ENCODE measurements around the gene PAIP2B. TPM values are rescaled to one million over a fixed set of nuclear protein-coding genes. Genes with fewer than 3 reads are reported as not detected.

The PAIP2B gene
- total and polyA plus RNA-seq, 2 of the 13 experiments (the other 11 are each of a cell fraction or from before 2014, with no cell fraction given), result 0.16 to 0.29 TPM

- H4K20me1 ChIP-seq (ENCODE audit: insufficient read depth, low read length), result no peaks in the 10 kb centered on the region
- DNase-seq (ENCODE audit: low spot score) (no peak), ATAC-seq (no peak), FAIRE-seq (no peak)
- ChIA-PET CTCF (ENCODE audit: low intra/inter-chr PET ratio, low total read pairs) (no interaction called here), POLR2A (no interaction called here)
- 24% methylated on average over 6 of the region's 6 CpGs for WGBS (ENCODE audit: low lambda C conversion rate)
- no peaks in the 10 kb centered on the region for H3K79me2 ChIP-seq (ENCODE audit: insufficient read depth, low read length)
- H3K9me3 ChIP-seq (ENCODE audit: low read length), result no peaks in the 10 kb centered on the region
- 0 out of 5 replicates have a peak, but pooled peaks cover 0 to 5% of the 10 kb centered on the region in 2 experiments for H3K27me3 ChIP-seq (ENCODE audit: control insufficient read depth in 1 of 2, insufficient read depth in 2 of 2, low read length in 2 of 2)
- in situ Hi-C loops (cut with HindIII; ENCODE audit: extremely low pct_ligation_motif_present, low pct_unique_long_range_greater_than_20kb) (no loop called here), intact Hi-C loops (cut with micrococcal nuclease; ENCODE audit: unreplicated experiment) (no loop called here)
- H3K27ac ChIP-seq (ENCODE audit: extremely low read length, insufficient read depth, low read length), result no peak overlapping the region
- H3K9ac ChIP-seq (ENCODE audit: insufficient read depth, low read depth, low read length), result no peak overlapping the region
- no peak overlapping the region for H3K4me3 ChIP-seq (replicated peaks in 1 of 3; ENCODE audit: insufficient read depth in 1 of 3, low read depth in 2 of 3, low read length in 3 of 3)
- no peak overlapping the region for H2AFZ ChIP-seq (ENCODE audit: low read length)
- TF ChIP-seq ISL2 (CRISPR knock-in tag; IDR thresholded peaks at IDR 0.05) (no peak), MAFK (conservative IDR thresholded peaks at IDR 0.05 in 1 of 2, IDR thresholded peaks at IDR 0.05 in 1 of 2; ENCODE audit: low read length in 2 of 2) (peak; percentile 41 to 74; a peak in 2 of 4 replicates), MAFF (IDR thresholded peaks at IDR 0.05; ENCODE audit: low read depth, low read length) (peak; percentile 36; the same call in 1 of the 2 replicates)
- no TSS peak for BruUV-seq (replicated peaks)
- H3K4me1 ChIP-seq (ENCODE audit: insufficient read depth, low read length), result no peaks in the 10 kb centered on the region
- no peaks in the 10 kb centered on the region for H3K36me3 ChIP-seq (replicated peaks in 1 of 2; ENCODE audit: control insufficient read depth in 1 of 2, insufficient read depth in 2 of 2, low read length in 2 of 2)
- H3K4me2 ChIP-seq (ENCODE audit: low read depth, low read length), result no peak overlapping the region
These were observed 36.5 kb upstream of the PAIP2B start for GRCh38 chr2:71263386-71263785.

GRCh38 chr2:71261534-71261933 lies 34.6 kb upstream of the PAIP2B start:
- BruUV-seq (replicated peaks), result no TSS peak
- POLR2A ChIA-PET, result no interaction called here
- Histone ChIP-seq H3K9ac (ENCODE audit: insufficient read depth, low read depth, low read length) (no peak overlapping the region), H2AFZ (ENCODE audit: low read length) (no peak overlapping the region), H3K79me2 (ENCODE audit: insufficient read depth, low read length) (no peaks in the 10 kb centered on the region), H3K27me3 (ENCODE audit: control insufficient read depth in 1 of 2, insufficient read depth in 2 of 2, low read length in 2 of 2) (0 out of 5 replicates have a peak, but pooled peaks cover 0 to 5% of the 10 kb centered on the region in 2 experiments), H3K9me3 (ENCODE audit: low read length) (no peaks in the 10 kb centered on the region), H3K36me3 (replicated peaks in 1 of 2; ENCODE audit: control insufficient read depth in 1 of 2, insufficient read depth in 2 of 2, low read length in 2 of 2) (no peaks in the 10 kb centered on the region), H3K4me3 (replicated peaks in 1 of 3; ENCODE audit: insufficient read depth in 1 of 3, low read depth in 2 of 3, low read length in 3 of 3) (no peak overlapping the region), H3K27ac (ENCODE audit: extremely low read length, insufficient read depth, low read length) (no peak overlapping the region), H3K4me2 (ENCODE audit: low read depth, low read length) (no peak overlapping the region), H3K4me1 (ENCODE audit: insufficient read depth, low read length) (no peaks in the 10 kb centered on the region), H4K20me1 (ENCODE audit: insufficient read depth, low read length) (no peaks in the 10 kb centered on the region)
- no peak for TF ChIP-seq RELA (CRISPR knock-in tag; IDR thresholded peaks at IDR 0.05)
- no peak for FAIRE-seq
- no peak for ATAC-seq
- intact Hi-C loops (cut with micrococcal nuclease; ENCODE audit: unreplicated experiment), result no loop called here
- DNase-seq (ENCODE audit: low spot score), result no peak
- CTCF ChIA-PET (ENCODE audit: low intra/inter-chr PET ratio, low total read pairs), result no interaction called here
- in situ Hi-C loops (cut with HindIII; ENCODE audit: extremely low pct_ligation_motif_present, low pct_unique_long_range_greater_than_20kb), result no loop called here
